NB4 (cell line): Measurements from ENCODE around the gene PDZD2.

ENCODE experiments used
- MYC ChIP-seq: IDR thresholded peaks from 2 replicates; pipeline ENCODE4 v1.6.1; 2011; ENCODE audit warnings: low read depth, low read length
- POLR2A ChIP-seq: IDR thresholded peaks from 2 replicates; pipeline ENCODE4 v1.6.1; 2011; ENCODE audit warnings: mild to moderate bottlenecking; ENCODE audit not compliant: insufficient read length; ENCODE audit errors: extremely low read depth
- TF ChIP-seq, protein P1 (sequence below): IDR thresholded peaks from one replicate; pipeline ENCODE4 v1.5.1; 2012; ENCODE audit warnings: low read depth, low read length
- TF ChIP-seq, protein P2 (sequence below): IDR thresholded peaks from 2 replicates; pipeline ENCODE4 v1.6.1; 2011; ENCODE audit warnings: low read depth, low read length

DNA sequence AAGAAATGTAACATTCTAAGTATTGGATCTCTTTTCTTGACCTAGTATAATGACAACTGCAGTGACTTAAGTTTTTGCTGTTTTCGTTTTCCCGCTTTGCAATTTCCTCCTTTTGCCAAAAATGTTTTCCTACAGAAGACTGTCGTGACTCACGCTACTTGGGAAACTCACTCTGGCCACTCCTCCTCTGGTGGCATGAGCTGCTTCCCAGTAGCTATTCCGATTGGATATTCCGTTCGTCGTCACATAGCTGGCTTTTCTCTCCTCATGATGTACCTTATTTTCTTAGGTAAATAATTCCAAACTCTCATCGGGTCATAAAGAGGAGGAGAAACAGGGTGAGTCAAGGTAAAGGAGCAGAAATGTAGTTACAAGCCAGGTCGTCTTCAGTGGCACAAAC, 470.3 kb downstream of the PDZD2 start:
- TF ChIP-seq, protein P1, sequence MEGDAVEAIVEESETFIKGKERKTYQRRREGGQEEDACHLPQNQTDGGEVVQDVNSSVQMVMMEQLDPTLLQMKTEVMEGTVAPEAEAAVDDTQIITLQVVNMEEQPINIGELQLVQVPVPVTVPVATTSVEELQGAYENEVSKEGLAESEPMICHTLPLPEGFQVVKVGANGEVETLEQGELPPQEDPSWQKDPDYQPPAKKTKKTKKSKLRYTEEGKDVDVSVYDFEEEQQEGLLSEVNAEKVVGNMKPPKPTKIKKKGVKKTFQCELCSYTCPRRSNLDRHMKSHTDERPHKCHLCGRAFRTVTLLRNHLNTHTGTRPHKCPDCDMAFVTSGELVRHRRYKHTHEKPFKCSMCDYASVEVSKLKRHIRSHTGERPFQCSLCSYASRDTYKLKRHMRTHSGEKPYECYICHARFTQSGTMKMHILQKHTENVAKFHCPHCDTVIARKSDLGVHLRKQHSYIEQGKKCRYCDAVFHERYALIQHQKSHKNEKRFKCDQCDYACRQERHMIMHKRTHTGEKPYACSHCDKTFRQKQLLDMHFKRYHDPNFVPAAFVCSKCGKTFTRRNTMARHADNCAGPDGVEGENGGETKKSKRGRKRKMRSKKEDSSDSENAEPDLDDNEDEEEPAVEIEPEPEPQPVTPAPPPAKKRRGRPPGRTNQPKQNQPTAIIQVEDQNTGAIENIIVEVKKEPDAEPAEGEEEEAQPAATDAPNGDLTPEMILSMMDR, result no peak
- TF ChIP-seq POLR2A, result no peak
- TF ChIP-seq, protein P2, sequence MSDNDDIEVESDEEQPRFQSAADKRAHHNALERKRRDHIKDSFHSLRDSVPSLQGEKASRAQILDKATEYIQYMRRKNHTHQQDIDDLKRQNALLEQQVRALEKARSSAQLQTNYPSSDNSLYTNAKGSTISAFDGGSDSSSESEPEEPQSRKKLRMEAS, result no peak
- TF ChIP-seq MYC, result no peak
